ENCODE results near the gene ANKRD6. TPM values are rescaled to one million over a fixed set of nuclear protein-coding genes. Genes with fewer than 3 reads are reported as not detected.

Gene ANKRD6
- total RNA-seq, 1 experiment from 2014 or later, result 13.9 TPM

DNA sequence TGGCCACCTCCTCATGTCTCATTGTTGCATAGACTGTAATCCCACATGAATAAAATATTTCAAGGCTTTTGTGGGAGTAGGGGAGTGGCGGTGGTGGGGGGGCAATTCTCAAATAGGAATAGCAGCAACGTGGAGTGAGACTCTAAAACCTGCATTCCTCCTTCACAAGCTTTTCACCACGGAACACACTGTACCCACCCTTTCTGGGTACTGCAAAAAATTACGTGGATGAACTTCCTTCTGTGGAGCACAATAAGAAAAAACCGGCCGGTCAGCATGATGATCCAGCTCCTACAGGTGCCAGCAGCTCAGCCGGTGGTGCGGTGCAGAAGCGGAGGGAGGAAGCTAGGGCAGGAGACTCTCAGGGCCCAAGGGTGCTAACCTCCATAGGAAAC, 19.9 kb upstream of the ANKRD6 start:
- no peak for DNase-seq (ENCODE audit: low spot score)
- Mint-ChIP-seq H3K4me1 (peaks cover 28% of the 10 kb centered on the region), H3K9me3 (no peaks in the 10 kb centered on the region), H3K27me3 (ENCODE audit: low read depth) (peaks cover 36% of the 10 kb centered on the region), H3K4me3 (peak overlapping the region; percentile 86), H3K36me3 (no peaks in the 10 kb centered on the region), H3K27ac (no peak overlapping the region)
- ChIA-PET POLR2A (no interaction called here), CTCF (interaction anchor here (0.7 to 4.3 kb wide), 6 partner anchors 11 to 53 kb away, joined by 3 to 34 read pairs (median 4); partner anchors contain the start of gene ANKRD6)
- ATAC-seq, result no peak
- TF ChIP-seq RORB (CRISPR knock-in tag; IDR thresholded peaks at IDR 0.05) (no peak), ZNF219 (CRISPR knock-in tag; IDR thresholded peaks at IDR 0.05; ENCODE audit: borderline replicate concordance) (0 out of 2 replicates have a peak, but pooled peaks have one; percentile 17)

DNA sequence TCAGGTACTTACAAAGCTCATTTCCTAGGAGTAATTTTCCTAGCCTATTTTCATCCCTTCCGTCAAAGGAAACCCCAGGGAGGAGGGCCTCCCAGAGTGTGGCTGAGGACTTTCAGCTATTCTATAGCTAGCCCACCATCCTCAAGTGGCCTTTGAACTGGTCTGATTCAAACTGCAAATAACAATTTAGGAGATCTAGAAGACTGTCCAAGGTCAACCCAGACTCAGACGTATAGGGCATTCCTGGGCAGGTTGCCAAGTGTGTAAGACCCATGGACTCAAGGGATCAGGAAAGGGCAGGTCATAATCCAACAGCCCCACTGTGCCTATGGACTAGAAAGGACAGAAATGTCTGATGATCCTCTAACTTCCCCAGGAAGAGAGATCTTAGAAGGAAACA, 18.7 kb upstream of the ANKRD6 start:
- DNase-seq (ENCODE audit: low spot score) (no peak), ATAC-seq (no peak)
- Mint-ChIP-seq H3K4me1 (peaks cover 19% of the 10 kb centered on the region), H3K27ac (no peak overlapping the region), H3K27me3 (ENCODE audit: low read depth) (peaks cover 36% of the 10 kb centered on the region), H3K4me3 (no peak overlapping the region), H3K36me3 (no peaks in the 10 kb centered on the region), H3K9me3 (no peaks in the 10 kb centered on the region)
- ChIA-PET POLR2A (interaction anchor here (0.5 kb wide), 1 partner anchor 341 kb away, joined by 4 read pairs; no protein-coding TSS in a partner anchor), CTCF (interaction anchor here (1.1 to 3.6 kb wide), 3 partner anchors 42 to 195 kb away, joined by 3 to 13 read pairs (median 4); no protein-coding TSS in a partner anchor)
- TF ChIP-seq TEAD1 (CRISPR knock-in tag; IDR thresholded peaks at IDR 0.05) (no peak), PRRX2 (CRISPR knock-in tag; IDR thresholded peaks at IDR 0.05) (no peak), GABPB1 (CRISPR knock-in tag; IDR thresholded peaks at IDR 0.05) (no peak), ZNF396 (CRISPR knock-in tag; IDR thresholded peaks at IDR 0.05; ENCODE audit: borderline replicate concordance) (no peak), EMX1 (CRISPR knock-in tag; IDR thresholded peaks at IDR 0.05) (no peak), ELF4 (CRISPR knock-in tag; IDR thresholded peaks at IDR 0.05; ENCODE audit: low read depth) (no peak), FOXP1 (CRISPR knock-in tag; IDR thresholded peaks at IDR 0.05; ENCODE audit: borderline replicate concordance) (no peak), TEAD4 (CRISPR knock-in tag; IDR thresholded peaks at IDR 0.05) (no peak), SMAD3 (CRISPR knock-in tag; IDR thresholded peaks at IDR 0.05; ENCODE audit: borderline replicate concordance) (no peak), NR3C1 (CRISPR knock-in tag; conservative IDR thresholded peaks at IDR 0.05; ENCODE audit: low read depth) (no peak), ZNF138 (CRISPR knock-in tag; conservative IDR thresholded peaks at IDR 0.05) (no peak)
- TF ChIP-seq, protein P1, sequence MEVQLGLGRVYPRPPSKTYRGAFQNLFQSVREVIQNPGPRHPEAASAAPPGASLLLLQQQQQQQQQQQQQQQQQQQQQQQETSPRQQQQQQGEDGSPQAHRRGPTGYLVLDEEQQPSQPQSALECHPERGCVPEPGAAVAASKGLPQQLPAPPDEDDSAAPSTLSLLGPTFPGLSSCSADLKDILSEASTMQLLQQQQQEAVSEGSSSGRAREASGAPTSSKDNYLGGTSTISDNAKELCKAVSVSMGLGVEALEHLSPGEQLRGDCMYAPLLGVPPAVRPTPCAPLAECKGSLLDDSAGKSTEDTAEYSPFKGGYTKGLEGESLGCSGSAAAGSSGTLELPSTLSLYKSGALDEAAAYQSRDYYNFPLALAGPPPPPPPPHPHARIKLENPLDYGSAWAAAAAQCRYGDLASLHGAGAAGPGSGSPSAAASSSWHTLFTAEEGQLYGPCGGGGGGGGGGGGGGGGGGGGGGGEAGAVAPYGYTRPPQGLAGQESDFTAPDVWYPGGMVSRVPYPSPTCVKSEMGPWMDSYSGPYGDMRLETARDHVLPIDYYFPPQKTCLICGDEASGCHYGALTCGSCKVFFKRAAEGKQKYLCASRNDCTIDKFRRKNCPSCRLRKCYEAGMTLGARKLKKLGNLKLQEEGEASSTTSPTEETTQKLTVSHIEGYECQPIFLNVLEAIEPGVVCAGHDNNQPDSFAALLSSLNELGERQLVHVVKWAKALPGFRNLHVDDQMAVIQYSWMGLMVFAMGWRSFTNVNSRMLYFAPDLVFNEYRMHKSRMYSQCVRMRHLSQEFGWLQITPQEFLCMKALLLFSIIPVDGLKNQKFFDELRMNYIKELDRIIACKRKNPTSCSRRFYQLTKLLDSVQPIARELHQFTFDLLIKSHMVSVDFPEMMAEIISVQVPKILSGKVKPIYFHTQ (CRISPR knock-in tag; IDR thresholded peaks at IDR 0.05), result no peak
- TF ChIP-seq, protein P2, sequence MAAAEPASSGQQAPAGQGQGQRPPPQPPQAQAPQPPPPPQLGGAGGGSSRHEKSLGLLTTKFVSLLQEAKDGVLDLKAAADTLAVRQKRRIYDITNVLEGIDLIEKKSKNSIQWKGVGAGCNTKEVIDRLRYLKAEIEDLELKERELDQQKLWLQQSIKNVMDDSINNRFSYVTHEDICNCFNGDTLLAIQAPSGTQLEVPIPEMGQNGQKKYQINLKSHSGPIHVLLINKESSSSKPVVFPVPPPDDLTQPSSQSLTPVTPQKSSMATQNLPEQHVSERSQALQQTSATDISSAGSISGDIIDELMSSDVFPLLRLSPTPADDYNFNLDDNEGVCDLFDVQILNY (CRISPR knock-in tag; IDR thresholded peaks at IDR 0.05), result no peak
- TF ChIP-seq, protein P3, sequence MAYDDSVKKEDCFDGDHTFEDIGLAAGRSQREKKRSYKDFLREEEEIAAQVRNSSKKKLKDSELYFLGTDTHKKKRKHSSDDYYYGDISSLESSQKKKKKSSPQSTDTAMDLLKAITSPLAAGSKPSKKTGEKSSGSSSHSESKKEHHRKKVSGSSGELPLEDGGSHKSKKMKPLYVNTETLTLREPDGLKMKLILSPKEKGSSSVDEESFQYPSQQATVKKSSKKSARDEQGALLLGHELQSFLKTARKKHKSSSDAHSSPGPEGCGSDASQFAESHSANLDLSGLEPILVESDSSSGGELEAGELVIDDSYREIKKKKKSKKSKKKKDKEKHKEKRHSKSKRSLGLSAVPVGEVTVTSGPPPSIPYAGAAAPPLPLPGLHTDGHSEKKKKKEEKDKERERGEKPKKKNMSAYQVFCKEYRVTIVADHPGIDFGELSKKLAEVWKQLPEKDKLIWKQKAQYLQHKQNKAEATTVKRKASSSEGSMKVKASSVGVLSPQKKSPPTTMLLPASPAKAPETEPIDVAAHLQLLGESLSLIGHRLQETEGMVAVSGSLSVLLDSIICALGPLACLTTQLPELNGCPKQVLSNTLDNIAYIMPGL (CRISPR knock-in tag; IDR thresholded peaks at IDR 0.05), result no peak
- TF ChIP-seq, protein P4, sequence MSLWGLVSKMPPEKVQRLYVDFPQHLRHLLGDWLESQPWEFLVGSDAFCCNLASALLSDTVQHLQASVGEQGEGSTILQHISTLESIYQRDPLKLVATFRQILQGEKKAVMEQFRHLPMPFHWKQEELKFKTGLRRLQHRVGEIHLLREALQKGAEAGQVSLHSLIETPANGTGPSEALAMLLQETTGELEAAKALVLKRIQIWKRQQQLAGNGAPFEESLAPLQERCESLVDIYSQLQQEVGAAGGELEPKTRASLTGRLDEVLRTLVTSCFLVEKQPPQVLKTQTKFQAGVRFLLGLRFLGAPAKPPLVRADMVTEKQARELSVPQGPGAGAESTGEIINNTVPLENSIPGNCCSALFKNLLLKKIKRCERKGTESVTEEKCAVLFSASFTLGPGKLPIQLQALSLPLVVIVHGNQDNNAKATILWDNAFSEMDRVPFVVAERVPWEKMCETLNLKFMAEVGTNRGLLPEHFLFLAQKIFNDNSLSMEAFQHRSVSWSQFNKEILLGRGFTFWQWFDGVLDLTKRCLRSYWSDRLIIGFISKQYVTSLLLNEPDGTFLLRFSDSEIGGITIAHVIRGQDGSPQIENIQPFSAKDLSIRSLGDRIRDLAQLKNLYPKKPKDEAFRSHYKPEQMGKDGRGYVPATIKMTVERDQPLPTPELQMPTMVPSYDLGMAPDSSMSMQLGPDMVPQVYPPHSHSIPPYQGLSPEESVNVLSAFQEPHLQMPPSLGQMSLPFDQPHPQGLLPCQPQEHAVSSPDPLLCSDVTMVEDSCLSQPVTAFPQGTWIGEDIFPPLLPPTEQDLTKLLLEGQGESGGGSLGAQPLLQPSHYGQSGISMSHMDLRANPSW (CRISPR knock-in tag; conservative IDR thresholded peaks at IDR 0.05; ENCODE audit: low read depth), result no peak
- TF ChIP-seq, protein P5, sequence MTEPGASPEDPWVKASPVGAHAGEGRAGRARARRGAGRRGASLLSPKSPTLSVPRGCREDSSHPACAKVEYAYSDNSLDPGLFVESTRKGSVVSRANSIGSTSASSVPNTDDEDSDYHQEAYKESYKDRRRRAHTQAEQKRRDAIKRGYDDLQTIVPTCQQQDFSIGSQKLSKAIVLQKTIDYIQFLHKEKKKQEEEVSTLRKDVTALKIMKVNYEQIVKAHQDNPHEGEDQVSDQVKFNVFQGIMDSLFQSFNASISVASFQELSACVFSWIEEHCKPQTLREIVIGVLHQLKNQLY (CRISPR knock-in tag; IDR thresholded peaks at IDR 0.05), result no peak
- TF ChIP-seq, protein P6, sequence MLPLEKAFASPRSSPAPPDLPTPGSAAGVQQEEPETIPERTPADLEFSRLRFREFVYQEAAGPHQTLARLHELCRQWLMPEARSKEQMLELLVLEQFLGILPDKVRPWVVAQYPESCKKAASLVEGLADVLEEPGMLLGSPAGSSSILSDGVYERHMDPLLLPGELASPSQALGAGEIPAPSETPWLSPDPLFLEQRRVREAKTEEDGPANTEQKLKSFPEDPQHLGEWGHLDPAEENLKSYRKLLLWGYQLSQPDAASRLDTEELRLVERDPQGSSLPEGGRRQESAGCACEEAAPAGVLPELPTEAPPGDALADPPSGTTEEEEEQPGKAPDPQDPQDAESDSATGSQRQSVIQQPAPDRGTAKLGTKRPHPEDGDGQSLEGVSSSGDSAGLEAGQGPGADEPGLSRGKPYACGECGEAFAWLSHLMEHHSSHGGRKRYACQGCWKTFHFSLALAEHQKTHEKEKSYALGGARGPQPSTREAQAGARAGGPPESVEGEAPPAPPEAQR (CRISPR knock-in tag; IDR thresholded peaks at IDR 0.05), result no peak
- TF ChIP-seq, protein P7, sequence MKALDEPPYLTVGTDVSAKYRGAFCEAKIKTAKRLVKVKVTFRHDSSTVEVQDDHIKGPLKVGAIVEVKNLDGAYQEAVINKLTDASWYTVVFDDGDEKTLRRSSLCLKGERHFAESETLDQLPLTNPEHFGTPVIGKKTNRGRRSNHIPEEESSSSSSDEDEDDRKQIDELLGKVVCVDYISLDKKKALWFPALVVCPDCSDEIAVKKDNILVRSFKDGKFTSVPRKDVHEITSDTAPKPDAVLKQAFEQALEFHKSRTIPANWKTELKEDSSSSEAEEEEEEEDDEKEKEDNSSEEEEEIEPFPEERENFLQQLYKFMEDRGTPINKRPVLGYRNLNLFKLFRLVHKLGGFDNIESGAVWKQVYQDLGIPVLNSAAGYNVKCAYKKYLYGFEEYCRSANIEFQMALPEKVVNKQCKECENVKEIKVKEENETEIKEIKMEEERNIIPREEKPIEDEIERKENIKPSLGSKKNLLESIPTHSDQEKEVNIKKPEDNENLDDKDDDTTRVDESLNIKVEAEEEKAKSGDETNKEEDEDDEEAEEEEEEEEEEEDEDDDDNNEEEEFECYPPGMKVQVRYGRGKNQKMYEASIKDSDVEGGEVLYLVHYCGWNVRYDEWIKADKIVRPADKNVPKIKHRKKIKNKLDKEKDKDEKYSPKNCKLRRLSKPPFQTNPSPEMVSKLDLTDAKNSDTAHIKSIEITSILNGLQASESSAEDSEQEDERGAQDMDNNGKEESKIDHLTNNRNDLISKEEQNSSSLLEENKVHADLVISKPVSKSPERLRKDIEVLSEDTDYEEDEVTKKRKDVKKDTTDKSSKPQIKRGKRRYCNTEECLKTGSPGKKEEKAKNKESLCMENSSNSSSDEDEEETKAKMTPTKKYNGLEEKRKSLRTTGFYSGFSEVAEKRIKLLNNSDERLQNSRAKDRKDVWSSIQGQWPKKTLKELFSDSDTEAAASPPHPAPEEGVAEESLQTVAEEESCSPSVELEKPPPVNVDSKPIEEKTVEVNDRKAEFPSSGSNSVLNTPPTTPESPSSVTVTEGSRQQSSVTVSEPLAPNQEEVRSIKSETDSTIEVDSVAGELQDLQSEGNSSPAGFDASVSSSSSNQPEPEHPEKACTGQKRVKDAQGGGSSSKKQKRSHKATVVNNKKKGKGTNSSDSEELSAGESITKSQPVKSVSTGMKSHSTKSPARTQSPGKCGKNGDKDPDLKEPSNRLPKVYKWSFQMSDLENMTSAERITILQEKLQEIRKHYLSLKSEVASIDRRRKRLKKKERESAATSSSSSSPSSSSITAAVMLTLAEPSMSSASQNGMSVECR (CRISPR knock-in tag; IDR thresholded peaks at IDR 0.05; ENCODE audit: borderline replicate concordance), result no peak
